DOHH2 (cell line): ENCODE data around the gene LRRTM4.

Experiments used
- CTCF ChIP-seq: fragments of 200-600 bp; sonication (generic); IDR thresholded peaks from one replicate; pipeline ENCODE4 v1.5.1; 2014; ENCODE audit warnings: antibody characterized with exemption, mild to moderate bottlenecking, low read depth, low read length; ENCODE audit not compliant: poor library complexity, severe bottlenecking
- EZH2phosphoT487 ChIP-seq: fragments of 200-600 bp; sonication (generic); IDR thresholded peaks from 2 replicates; pipeline ENCODE4 v1.6.1; 2017; ENCODE audit warnings: borderline replicate concordance, mild to moderate bottlenecking, antibody characterized with exemption, low read length, moderate library complexity, mixed read lengths

GRCh38 chr2:77119333-77119732, 402.8 kb downstream of the LRRTM4 start:
- TF ChIP-seq CTCF: no peak
- TF ChIP-seq EZH2phosphoT487: no peak
